NOMO-1 treated with dmso at 0.1 percent for 144 hours (cell line): ENCODE measurements around the gene ZNF783.
"Not testable (repeated sequence)": the region's sequence is repeated elsewhere in the genome, so short reads cannot be mapped to it uniquely, and the experiment has no call there.

Experiments
- DNase-seq: peaks from one replicate; lab custom pipeline; 2025; ENCODE audit not compliant: unreplicated experiment; lab: John Stamatoyannopoulos, UW

ZNF783 gene

DNA sequence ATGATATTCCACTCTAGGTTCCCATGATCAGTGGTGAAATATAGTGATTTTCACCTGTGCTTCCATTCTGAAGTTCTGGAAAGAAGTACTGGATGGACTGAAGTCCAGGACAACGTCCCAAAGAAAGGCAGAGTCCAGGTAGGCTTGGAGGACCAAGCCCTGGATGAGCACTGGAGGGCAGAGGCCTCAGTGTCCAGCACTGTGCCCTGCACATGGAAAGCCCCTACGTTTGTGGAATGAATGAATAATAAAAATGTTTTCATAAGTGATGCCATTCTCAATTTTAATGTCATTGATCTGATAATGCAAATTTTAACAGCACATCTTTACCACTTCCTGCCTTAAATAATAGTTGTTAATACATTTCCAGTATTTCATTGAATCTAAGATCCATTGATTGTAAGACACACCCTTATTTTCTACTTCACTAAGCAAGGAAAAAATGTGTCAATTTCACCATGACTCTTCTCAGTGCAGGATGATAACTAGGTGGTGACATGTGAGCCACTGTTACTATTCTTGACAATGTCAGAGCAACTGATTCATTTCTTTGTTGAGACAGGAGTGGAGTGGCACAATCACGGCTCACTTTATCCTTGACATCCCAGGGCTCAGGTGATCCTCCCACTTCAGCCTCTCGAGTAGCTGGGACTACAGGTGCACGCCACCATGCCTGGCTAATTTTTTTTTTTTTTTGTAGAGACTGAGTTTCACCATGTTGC lies 35.2 kb downstream of the ZNF783 start:
- DNase-seq = no peak

DNA sequence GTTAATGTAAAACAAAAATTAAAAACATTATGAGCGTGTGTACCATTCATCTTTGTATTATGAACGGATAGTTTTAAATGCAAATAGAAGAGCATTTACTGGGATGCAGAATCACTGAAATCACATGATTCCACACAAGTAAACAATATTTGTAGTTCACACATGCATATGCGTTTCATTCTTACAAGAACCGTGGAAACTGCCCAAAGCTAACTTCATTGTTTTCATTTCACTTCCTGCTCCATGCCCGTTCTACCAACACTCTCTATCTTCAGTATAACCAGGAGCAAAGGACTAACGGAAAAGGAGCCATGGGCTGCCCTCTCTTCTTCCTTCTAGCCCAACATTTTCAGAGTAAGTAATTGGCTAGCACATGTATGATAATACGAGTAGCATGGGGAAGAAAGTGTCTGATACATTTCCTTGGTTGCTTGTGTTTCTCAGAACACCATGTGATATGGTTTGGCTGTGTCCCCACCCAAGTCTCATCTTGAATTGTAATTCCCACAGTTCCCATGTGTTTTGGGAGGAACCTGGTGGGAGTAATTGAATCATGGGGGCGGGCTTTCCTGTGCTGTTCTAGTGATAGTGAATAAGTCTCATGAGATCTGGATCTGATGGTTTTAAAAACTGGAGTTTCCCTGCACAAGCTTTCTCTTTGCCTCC lies 38.8 kb downstream of the ZNF783 start:
- DNase-seq = no peak

DNA sequence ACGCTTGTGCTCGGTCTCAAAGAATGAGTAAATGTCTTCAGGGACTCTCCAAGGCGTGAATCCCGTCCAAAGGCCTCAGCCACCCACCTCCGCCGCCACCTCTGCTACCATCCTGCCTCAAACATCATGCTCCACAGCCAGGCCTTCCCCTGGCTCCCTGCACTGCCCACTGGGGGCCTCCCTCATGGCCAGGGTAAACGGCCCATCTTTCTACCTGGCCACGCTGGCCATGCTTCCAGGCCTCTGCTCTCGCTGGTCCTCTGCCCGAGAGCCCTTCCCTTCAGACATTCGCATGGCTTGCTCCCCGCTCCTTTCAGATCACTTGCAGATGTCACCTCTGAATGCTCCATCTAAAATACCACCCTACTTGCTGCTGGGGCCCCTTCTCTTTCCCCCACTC lies 40.2 kb downstream of the ZNF783 start:
- no peak for DNase-seq

DNA sequence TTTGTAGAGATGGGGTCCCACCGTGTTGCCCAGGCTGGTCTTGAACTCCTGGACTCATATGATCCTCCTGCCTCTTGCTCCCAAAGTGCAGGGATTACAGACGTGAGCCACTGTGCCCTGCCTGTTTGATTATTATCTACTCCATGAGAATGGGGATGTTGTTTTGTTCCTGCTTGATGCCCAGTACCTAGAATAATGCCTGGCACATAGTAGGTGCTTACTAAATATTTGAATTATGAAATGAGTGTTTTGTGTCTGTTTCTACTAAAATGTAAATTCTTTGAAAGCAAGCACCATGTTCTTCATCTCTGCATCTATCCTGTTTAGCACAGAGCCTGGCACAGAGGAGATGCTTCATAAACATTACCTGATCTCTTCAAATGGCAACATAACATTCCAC lies 40.9 kb downstream of the ZNF783 start:
- DNase-seq = no peak

DNA sequence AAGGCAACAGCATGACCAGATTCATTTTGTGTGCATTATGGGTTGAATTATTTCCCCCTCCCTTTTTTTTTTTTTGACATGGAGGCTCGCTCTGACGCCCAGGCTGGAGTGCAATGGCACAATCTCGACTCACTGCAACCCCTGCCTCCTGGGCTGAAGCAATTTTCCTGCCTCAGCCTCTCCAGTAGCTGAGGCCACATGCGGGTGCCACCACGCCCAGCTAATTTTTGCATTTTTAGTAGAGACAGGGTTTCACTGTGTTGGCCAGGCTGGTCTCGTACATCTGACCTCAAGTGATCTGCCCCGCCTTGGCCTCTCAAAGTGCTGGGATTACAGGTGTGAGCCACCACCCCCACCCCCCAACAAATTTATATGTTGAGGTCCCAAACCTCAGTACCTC lies 42.0 kb downstream of the ZNF783 start:
- no peak for DNase-seq

DNA sequence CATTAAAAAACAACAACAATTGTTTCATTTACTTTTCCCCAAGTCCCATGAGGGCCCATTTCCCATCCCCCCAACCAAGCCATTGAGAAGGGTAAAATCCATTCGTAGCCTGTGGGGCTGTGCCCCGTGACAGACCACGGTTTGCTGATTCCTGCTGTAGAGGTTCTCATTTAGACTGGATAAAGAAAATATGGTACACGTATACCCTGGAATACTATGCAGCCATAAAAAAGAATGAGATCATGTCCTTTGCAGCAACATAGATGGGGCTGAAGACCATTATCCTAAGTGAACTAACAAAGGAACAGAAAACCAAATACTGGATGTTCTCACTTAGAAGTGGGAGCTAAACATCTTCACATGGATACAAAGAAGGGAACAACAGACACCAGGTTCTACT lies 44.9 kb downstream of the ZNF783 start:
- no peak for DNase-seq

DNA sequence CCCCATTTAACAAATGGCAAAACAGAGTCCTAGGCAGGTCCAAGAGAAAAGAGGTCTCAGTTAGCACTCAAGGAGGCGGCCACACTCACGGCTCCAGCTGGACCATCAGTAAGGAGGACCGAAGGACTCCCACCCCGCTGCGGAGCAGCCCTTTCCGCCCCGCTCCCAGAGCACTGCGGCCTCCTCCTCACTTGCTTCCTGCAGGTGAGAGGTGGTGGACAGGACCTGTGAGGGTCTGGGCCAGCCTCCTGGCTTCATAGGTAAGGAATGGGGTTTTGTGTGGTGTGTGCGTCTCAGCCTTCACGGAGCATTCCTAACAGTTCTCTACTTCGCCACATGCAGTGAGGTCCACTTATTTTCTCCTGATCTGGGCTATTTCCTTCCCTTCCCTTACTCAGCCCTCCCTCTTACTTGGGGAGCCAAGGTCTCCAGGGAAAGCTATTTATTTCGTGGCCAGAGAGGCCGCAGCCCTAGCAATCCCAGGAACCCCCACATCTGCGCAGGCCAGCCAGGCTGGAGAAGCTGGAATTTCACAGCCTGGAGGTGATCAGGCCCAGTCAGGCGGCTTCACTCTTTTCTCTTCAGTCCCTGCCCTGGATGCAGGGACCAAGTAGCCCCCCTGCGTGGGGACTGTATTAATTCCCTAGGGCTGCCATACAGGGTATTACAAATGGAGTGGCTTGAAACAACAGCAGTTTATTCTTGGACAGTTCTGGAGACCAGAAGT lies 45.9 kb downstream of the ZNF783 start:
- DNase-seq = no peak

DNA sequence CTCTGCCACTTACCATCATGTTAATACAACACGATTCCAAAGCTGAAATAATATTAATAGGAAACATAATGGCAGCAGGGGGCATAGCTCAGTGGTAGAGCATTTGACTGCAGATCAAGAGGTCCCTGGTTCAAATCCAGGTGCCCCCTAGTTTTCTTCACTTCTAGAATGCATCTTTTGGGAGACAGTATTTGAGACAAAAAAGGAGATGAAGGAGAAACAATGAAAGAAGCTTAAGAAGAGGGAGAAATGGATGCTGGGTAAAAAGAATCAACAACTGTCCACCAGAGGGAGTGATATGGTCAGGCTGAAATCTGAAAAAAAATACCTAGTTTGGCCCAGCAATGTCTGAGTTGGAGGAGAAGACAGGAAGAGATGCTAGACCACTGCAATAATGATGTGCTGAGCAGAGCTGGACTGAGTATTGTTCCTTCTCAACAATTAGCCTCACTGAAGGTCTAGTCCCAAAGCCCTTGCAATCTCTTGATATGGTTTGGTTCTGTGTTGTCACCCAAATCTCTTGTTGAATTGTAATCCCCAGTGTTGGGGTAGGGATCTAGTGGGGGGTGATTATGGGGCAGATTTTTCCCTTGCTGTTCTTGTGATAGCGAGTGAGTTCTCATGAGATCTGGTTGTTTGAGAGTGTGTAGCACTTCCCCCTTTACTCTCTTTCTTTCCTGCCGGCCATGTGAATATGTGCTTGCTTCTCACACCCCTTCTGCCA lies 48.3 kb downstream of the ZNF783 start:
- DNase-seq = peak; percentile 13

DNA sequence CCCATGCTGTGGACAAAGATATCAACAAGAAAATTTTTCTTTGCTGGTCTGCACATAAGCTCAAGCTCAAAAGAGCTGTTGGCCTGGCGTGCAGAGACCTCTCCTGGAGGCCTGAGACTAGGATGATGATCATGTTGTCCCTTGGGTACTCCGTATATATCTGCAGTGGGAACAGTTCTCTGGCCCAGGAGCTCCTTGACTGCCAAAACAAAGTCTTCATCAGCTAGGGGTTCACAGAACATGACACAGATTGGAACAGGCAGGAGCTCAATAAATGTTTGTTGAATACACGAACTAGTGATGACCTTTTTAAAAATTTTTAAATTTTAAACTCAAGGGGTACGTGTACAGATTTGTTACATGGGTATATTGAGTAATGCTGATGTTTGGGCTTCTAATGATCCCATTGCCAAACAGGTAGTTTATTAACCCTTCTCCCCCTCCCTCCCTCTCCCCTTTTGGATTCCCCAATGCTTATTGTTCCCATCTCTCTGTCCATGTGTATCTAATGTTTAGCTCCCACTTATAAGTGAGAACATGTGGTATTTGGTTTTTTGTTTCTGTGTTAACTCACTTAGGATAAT lies 49.1 kb downstream of the ZNF783 start:
- no peak for DNase-seq

DNA sequence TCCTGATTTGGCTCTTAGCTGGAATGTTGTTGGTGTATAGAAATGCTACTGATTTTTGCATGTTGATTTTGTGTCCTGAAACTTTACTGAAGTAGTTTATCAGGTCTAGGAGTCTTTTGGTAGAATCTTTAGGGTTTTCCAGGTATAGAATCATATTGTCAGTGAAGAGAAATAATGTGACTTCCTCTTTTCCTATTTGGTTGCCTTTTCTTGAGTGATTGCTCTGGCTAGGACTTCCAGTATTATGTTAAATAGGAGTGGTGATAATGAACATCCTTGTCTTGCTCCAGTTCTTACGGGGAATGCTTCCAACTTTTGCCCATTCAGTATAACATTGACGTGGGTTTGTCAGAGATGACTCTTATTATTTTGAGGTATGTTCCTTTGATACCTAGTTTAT lies 52.0 kb downstream of the ZNF783 start:
- DNase-seq = no peak

DNA sequence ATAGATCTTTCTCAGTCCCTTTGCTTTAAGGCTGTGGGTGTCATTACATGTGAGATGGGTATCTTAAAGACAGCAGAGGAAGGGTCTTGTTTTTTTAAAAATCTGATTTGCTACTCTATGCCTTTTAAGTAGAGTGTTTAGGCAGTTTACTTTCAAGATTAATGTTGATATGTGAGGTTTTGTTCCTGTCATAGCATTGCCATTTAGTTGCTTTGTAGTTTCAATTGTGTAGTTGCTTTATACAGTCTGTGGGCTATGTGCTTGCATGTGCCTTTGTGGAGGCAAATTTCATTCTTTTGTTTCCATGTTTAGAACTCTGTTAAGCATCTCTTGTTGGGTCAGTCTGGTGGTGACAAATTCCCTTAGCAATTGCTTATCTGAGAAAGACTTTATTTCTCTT lies 54.6 kb downstream of the ZNF783 start:
- no peak for DNase-seq

DNA sequence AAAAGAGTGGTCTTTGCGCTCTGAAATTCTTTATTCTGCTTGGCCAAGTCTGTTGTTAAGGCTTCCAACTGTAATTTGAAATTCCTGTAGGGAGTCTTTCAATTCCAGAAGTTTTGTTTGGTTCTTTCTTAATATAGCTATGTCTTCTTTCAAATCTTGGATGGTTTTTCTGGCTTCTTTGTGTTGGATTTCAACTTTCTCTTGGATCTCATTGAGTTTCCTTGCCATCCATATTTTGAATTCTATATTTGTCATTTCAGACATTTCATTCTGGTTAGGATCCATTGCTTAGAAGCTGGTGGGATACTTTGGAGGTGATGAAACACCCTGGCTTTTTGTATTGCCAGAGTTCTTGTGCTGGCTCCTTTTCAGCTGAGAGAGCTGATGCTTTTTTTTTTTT lies 55.5 kb downstream of the ZNF783 start:
- no peak for DNase-seq

DNA sequence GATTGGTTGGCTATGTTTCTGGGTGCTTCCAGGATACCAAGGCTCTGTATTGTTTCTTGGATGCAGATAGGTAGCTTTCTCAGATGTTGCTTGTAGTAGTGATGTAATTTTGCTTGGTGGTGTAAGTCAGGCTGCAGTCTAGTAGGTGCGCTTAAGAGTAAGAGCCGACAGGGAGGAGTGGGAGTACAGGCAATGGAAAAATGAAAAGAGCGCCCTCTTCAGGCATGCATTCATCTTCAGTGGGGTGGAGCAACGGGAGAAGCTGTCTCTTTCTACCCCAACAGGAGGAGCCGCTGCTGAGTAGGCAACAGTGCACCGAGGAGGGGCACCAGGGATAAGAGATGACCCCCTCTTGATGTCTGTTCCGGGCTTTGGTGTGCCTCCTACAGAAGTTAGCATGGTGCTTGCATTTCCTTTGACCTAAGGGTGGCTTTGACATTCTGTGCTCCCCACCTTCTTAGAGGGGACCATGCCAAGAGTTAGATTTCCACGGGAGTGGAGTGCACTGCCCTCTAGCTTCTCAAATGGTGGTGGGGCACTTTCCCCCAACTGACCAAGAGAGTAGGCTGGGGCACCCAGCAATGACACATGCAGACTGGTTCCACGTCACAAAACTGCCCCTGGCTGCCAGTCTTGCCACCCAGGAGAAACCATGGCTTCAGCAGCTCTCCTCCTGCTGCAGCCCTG lies 56.1 kb downstream of the ZNF783 start:
- no peak for DNase-seq

DNA sequence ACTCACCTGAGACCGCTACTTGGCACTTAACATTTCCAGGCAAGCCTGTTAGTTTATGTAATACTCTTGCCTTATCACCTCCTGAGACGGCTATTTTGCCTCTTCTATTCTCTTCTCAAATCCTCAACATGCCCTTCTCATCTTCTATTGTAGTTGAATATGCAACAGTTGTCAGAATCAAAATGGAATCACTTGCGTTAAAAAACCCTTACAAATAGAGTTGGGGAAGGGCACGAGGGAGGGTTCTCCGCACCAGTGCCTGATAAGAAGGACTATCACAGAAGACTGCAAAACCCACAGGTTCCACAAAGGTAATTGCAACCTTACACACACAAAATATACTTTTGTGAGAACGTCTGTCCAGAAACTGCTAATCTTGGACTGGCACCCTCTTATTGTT lies 57.4 kb downstream of the ZNF783 start:
- no peak for DNase-seq

DNA sequence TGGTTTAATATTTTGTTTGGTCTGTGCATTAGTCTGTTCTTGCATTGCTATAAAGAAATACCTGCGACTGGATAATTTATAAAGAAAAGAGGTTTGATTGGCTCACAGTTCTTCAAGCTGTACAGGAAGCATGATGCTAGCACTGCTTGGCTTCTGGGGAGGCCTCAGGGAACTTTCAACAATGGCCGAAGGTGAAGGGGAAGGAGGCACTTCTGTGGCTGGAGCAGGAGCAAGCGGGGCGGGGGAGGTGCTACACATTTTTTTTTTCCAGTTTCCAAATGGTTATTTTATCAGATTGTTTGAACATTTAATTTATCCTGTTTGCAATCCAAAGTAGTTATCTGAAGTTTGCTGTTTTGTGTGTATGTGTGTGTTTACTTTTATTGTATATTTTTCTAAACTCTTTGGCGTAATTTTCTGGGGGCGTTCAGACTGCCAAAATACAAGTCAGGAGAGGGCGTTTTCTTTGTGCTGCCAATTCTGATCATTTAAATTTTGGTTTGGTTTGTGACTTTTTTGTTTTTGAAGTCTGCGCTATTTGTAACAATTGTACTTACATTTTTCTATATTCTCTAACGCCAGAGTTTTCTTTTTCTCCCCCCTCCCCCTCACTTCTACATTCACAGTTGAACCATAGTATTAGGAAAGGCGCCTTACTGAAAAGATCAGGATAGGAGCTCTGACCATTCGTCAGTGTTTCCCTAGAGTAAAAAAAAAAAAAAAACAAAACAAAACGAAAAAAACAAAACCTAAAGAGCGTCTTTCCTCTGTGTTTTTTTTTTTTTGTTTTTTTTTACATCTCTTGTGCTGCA lies 58.5 kb downstream of the ZNF783 start:
- no peak for DNase-seq

DNA sequence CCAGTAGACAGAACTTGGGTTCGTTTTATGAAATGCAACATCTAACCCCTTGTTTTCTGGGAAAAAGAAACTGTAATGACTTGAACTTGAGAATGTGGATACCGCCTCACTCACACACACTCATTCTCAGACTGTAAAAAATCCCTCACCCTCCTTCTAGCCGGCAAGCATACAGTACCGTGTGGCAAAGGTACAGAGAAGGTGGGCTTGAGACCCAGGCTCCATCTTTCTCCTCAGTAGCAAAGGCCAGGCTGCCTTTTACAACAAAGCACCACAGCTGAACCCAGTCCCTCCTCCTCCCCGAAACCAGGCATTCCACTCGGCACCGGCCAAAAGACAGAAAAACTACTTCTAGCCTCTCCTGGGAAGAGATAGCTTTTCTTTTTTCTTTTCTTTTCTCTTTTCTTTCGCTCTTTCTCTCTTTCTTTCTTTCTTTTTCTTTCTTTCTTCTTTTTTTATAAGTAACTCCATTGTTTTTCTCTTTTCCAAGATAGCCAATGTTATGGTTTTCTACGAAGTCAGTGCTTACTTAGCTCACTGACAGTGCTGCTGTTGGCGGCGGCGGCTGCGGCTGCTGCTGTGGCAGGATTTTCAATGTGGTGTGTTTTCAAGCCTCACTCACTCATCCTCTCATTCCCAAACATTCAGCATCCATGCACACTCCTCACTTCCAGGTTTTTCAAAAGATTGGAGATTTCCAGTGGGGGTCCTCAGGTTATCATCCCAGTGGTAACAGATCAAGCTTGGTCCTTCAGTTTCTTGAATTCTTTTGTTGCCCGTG lies 59.3 kb downstream of the ZNF783 start:
- not testable (repeated sequence) for DNase-seq

DNA sequence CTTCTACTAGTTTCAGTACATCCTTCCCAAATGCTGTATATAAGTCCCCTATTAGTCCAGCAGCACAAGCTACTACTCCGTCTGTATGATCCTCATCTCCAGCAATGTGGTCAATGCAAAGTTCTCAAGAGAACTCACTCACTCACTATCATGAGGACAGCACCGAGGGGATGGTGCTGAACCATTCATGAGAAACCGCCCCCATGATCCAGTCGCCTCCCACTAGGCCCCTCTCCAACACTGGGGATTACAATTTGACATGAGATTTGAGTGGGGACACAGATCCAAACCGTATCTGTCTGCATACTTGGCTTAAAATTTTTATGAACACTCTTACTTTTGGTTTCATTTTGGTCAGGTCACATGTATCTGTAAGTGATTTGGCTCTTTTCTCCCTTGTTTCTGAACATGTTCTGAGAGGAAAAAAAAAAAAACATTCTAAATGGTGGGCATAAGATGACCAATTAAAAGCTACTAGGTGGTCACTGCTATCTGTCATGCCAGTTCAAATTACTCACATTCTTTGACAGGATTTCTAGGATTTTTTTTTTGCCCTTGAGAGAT lies 60.1 kb downstream of the ZNF783 start:
- no peak for DNase-seq

DNA sequence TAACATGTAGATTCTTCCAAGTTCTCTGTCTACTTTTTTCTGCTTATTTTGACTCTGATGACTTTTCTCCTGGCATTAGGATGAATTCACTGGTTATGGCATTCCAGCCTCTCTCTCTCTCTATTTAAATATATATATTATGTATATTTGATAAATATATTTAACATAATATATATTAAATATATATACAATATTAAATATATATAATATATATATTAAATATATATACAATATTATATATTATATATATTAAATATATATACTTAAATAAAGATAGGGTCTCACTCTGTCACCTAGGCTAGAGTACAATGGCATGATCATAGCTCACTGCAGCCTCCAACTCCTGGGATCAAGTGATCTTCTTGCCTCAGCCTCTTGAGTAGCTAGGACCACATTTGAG lies 60.7 kb downstream of the ZNF783 start:
- DNase-seq = no peak

DNA sequence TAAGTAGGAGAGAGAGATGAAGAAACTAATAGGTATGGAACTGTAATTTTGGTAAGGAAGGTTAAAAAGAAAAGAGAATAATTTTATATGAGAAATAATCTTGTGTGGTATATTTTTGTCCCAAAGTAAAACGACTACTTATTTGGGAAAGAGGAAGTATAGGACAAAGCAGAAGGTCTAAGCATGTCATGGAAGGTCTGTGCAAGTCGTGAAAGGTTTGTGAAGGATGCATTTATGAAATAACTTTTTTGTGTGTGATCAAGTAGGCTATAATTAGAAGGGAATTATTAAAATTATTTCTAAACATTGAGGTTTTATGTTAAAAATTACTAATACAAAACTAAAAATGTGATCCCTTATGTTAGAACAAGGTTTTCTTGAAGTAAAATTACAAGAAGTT lies 63.3 kb downstream of the ZNF783 start:
- no peak for DNase-seq
